GM12878 (cell line): ENCODE data around the gene ZNF768. TPM values are rescaled to one million over a fixed set of nuclear protein-coding genes. Genes with fewer than 3 reads are reported as not detected.

Experiments
- ATAC-seq: fragments of 200-7000 bp; cut with Tn5 transposase; 3 replicates; pipeline ENCODE4 v1.9.1; 2020; ENCODE audit warnings: mild to moderate bottlenecking, moderate library complexity
- BruUV-seq: library from RNA; stranded (reverse); fragments of 400-500 nt; replicated peaks from 2 replicates; lab custom pipeline; 2021; lab: Mats Ljungman, UMichigan
- CTCF ChIA-PET: fragments of 300-600 bp; sonication (Branson Sonifier 250); formaldehyde crosslinking; extraction: SDS; loops from one replicate; lab custom pipeline; 2021; ENCODE audit warnings: inconsistent platforms; lab: Yijun Ruan, JAX
- POLR2A ChIA-PET: fragments of 350-600 bp; formaldehyde crosslinking; extraction: SDS; loops from one replicate; lab custom pipeline; 2021; ENCODE audit warnings: inconsistent platforms; lab: Charles Lee
- RAD21 ChIA-PET: fragments of 300-600 bp; sonication (Branson Sonifier 250); formaldehyde crosslinking; loops from one replicate; lab custom pipeline; 2023; ENCODE audit warnings: antibody characterized with exemption; ENCODE audit not compliant: unreplicated experiment; lab: Charles Lee
- SMC1A ChIA-PET: fragments of 300-600 bp; sonication (Branson Sonifier 250); formaldehyde crosslinking; loops from one replicate; lab custom pipeline; 2023; ENCODE audit not compliant: unreplicated experiment, uncharacterized antibody; lab: Charles Lee
- DNase-seq: peaks from one replicate; pipeline ENCODE4 v3.0.0-alpha.2; 2011; ENCODE audit warnings: low read depth, low spot score
- FAIRE-seq: peaks from 3 replicates; lab custom pipeline; 2011; peaks lifted over from hg19 to GRCh38; lab: Jason Lieb, UNC
- H2AFZ ChIP-seq: 2 replicates; pipeline ENCODE4 v1.6.0; 2011; ENCODE audit warnings: low read depth, low read length, control low read depth; ENCODE audit not compliant: control insufficient read depth
- H3K27ac ChIP-seq: 2 replicates; pipeline ENCODE4 v1.5.1; 2011; ENCODE audit warnings: control low read depth; ENCODE audit not compliant: control insufficient read depth, insufficient read depth
- H3K27me3 ChIP-seq, 2 experiments: replicated peaks in 1 of 2; 2 replicates each; pipeline versions ENCODE4 v1.6.0 to v1.6.1; 2011; ENCODE audit warnings: low read length in 1 of 2; ENCODE audit not compliant: control insufficient read depth in 2 of 2, insufficient read depth in 2 of 2
- H3K36me3 ChIP-seq, 2 experiments: 2 replicates each; pipeline ENCODE4 v1.5.1; 2011; ENCODE audit warnings: low read length in 1 of 2; ENCODE audit not compliant: control insufficient read depth in 2 of 2, insufficient read depth in 2 of 2
- H3K4me1 ChIP-seq: 2 replicates; pipeline ENCODE4 v1.6.1; 2011; ENCODE audit warnings: mild to moderate bottlenecking, low read length, moderate library complexity, mixed read lengths; ENCODE audit not compliant: control insufficient read depth, insufficient read depth
- H3K4me2 ChIP-seq: 2 replicates; pipeline ENCODE4 v1.6.0; 2011; ENCODE audit warnings: control low read depth; ENCODE audit not compliant: control insufficient read depth, insufficient read depth
- H3K4me3 ChIP-seq: fragments of 200-600 bp; sonication (generic); 2 replicates; pipeline ENCODE4 v1.5.1; 2016
- H3K79me2 ChIP-seq: 2 replicates; pipeline ENCODE4 v1.6.0; 2011; ENCODE audit warnings: low read length; ENCODE audit not compliant: control insufficient read depth, insufficient read depth
- H3K9ac ChIP-seq: 2 replicates; pipeline ENCODE4 v1.8.0; 2011; ENCODE audit warnings: low read length, control low read depth, mixed read lengths; ENCODE audit not compliant: control insufficient read depth, insufficient read depth
- H3K9me3 ChIP-seq: replicated peaks from 3 replicates; pipeline ENCODE4 v1.5.1; 2011; ENCODE audit warnings: mild to moderate bottlenecking, low read length; ENCODE audit not compliant: control insufficient read depth, insufficient read depth
- H4K20me1 ChIP-seq: 2 replicates; pipeline ENCODE4 v1.6.0; 2011; ENCODE audit not compliant: control insufficient read depth, insufficient read depth
- BCL11A ChIP-seq: IDR thresholded peaks from 2 replicates; pipeline ENCODE4 v1.6.1; 2011; ENCODE audit warnings: low read depth, low read length
- CBX3 ChIP-seq: fragments of 200-600 bp; sonication (generic); IDR thresholded peaks from 2 replicates; pipeline ENCODE4 v1.6.1; 2016; ENCODE audit warnings: low read depth, borderline replicate concordance
- E4F1 ChIP-seq: fragments of 450-650 bp; IDR thresholded peaks from 2 replicates; pipeline ENCODE4 v1.6.1; 2018; ENCODE audit warnings: borderline replicate concordance, mild to moderate bottlenecking; ENCODE audit not compliant: partially characterized antibody
- EZH2 ChIP-seq: IDR thresholded peaks from 2 replicates; pipeline ENCODE4 v1.6.1; 2012; ENCODE audit warnings: low read depth, mild to moderate bottlenecking, control low read depth, inconsistent platforms, low read length, borderline replicate concordance; ENCODE audit not compliant: control insufficient read depth
- GATAD2B ChIP-seq: fragments of 450-650 bp; conservative IDR thresholded peaks from 2 replicates; pipeline ENCODE4 v1.6.1; 2017; ENCODE audit warnings: low read depth, mild to moderate bottlenecking, moderate library complexity
- HDAC2 ChIP-seq: fragments of 200-600 bp; sonication (generic); IDR thresholded peaks from 2 replicates; pipeline ENCODE4 v1.6.1; 2017
- MLLT1 ChIP-seq: fragments of 450-650 bp; IDR thresholded peaks from 2 replicates; pipeline ENCODE4 v1.6.1; 2016; ENCODE audit warnings: mild to moderate bottlenecking
- NFYA ChIP-seq: IDR thresholded peaks from 2 replicates; pipeline ENCODE4 v1.6.1; 2011; ENCODE audit warnings: low read depth, mild to moderate bottlenecking, low read length, improper control_type of control experiment, borderline replicate concordance
- NR2C2 ChIP-seq: IDR thresholded peaks from 2 replicates; pipeline ENCODE4 v1.6.1; 2011; ENCODE audit warnings: borderline replicate concordance, low read depth; ENCODE audit not compliant: control insufficient read depth, insufficient read length
- NR2F1 ChIP-seq: fragments of 450-650 bp; conservative IDR thresholded peaks from 2 replicates; pipeline ENCODE4 v1.6.1; 2017; ENCODE audit warnings: mild to moderate bottlenecking
- NRF1 ChIP-seq: conservative IDR thresholded peaks from 2 replicates; pipeline ENCODE4 v1.6.1; 2011; ENCODE audit warnings: mild to moderate bottlenecking, low read depth, low read length, improper control_type of control experiment
- POLR2A ChIP-seq: IDR thresholded peaks from 2 replicates; pipeline ENCODE4 v1.6.1; 2011; ENCODE audit warnings: low read depth, mild to moderate bottlenecking, low read length
- POLR2AphosphoS5 ChIP-seq: IDR thresholded peaks from 2 replicates; pipeline ENCODE4 v1.6.1; 2011; ENCODE audit warnings: mild to moderate bottlenecking, low read length, inconsistent platforms
- SIN3A ChIP-seq: IDR thresholded peaks from 2 replicates; pipeline ENCODE4 v1.6.1; 2012; ENCODE audit warnings: low read depth, low read length, improper control_type of control experiment
- SMC3 ChIP-seq: IDR thresholded peaks from 2 replicates; pipeline ENCODE4 v1.6.1; 2011; ENCODE audit warnings: low read length, improper control_type of control experiment, borderline replicate concordance
- ZNF217 ChIP-seq: fragments of 450-650 bp; IDR thresholded peaks from 2 replicates; pipeline ENCODE4 v1.6.1; 2017; ENCODE audit warnings: antibody characterized with exemption, mild to moderate bottlenecking
- ZNF384 ChIP-seq: IDR thresholded peaks from 2 replicates; pipeline ENCODE4 v1.6.1; 2012; ENCODE audit warnings: low read depth, mild to moderate bottlenecking, low read length, improper control_type of control experiment, borderline replicate concordance
- ZNF622 ChIP-seq: fragments of 450-650 bp; IDR thresholded peaks from 2 replicates; pipeline ENCODE4 v1.6.1; 2017; ENCODE audit warnings: mild to moderate bottlenecking, inconsistent platforms
- WGBS: methylation state at CpG from one replicate; pipeline ENCODE4 v1.1.6; 2016; ENCODE audit warnings: low lambda C conversion rate; ENCODE audit not compliant: insufficient replicate concordance, insufficient coverage; ENCODE audit errors: missing lambda C conversion rate; 5-methylcytosine and 5-hydroxymethylcytosine counted together
- in situ Hi-C: fragments of 300-500 bp; cut with MboI; formaldehyde crosslinking; loops from 9 replicates; pipeline ENCODE4 v1.14.3; 2018; ENCODE audit warnings: mixed read lengths
- intact Hi-C: fragments of 100-400 bp; cut with micrococcal nuclease; formaldehyde crosslinking; loops from one replicate; pipeline ENCODE4 v1.14.2; 2022; ENCODE audit not compliant: unreplicated experiment
- polyA plus RNA-seq, 11 experiments: library from polyadenylated mRNA; depleted of rRNA in 4 of 11; unstranded in 6 of 11; stranded (reverse) in 5 of 11; fragments of >200 nt; fragmentation: Nextera tagmentation in 4 of 11; fragmentation: Illumina TruSeq in 1 of 11; extraction: Ambion mirVana in 4 of 11; extraction: Trizol in 1 of 11; gene quantifications; 1 replicate in 1 of 11; 2 replicates in 10 of 11; pipeline versions ENCODE4 v1.2.1 to v1.2.3, GENCODE V29; 2011 to 2016; ENCODE audit warnings: inconsistent platforms in 2 of 11, missing spikeins in 2 of 11, low read depth in 1 of 11
- total RNA-seq, 4 experiments: library from RNA; depleted of rRNA in 3 of 4; stranded (reverse); fragments of >200 nt in 3 of 4; fragmentation: Illumina TruSeq in 1 of 4; extraction: Trizol in 1 of 4; gene quantifications; 2 replicates each; pipeline versions ENCODE4 v1.2.1 to v1.2.3, GENCODE V29; 2013 to 2021

Gene ZNF768
- total and polyA plus RNA-seq, 10 of the 15 experiments (the other 5 are each of a cell fraction or from before 2014, with no cell fraction given): 0.05 to 23.1 (median 9.1) TPM

GRCh38 chr16:30528799-30529457, 2.6 kb upstream of the ZNF768 start:
- WGBS: 95% methylated on average over 4 of the region's 4 CpGs
- H3K27me3 ChIP-seq: no peaks in the 10 kb centered on the region
- H3K79me2 ChIP-seq: peaks cover 7% of the 10 kb centered on the region
- H3K9ac ChIP-seq: no peak overlapping the region
- CTCF ChIA-PET: interaction anchor here (0.7 to 2.6 kb wide), 7 partner anchors 8 to 99 kb away, joined by 3 to 24 read pairs (median 4); partner anchors contain the start of genes DCTPP1 and ZNF764
- DNase-seq: no peak
- RAD21 ChIA-PET: interaction anchor here (0.8 to 1.9 kb wide), 4 partner anchors 29 to 99 kb away, joined by 3 to 7 read pairs (median 5); partner anchors contain the start of genes DCTPP1 and ZNF764
- SMC1A ChIA-PET: interaction anchor here (0.8 to 2.0 kb wide), 5 partner anchors 71 to 99 kb away, joined by 3 to 10 read pairs (median 7); partner anchors contain the start of gene DCTPP1
- BruUV-seq: no TSS peak
- POLR2A ChIA-PET: interaction anchor here (0.6 to 5.6 kb wide), 7 partner anchors 20 to 89 kb away, joined by 3 to 36 read pairs (median 6); no protein-coding TSS in a partner anchor
- in situ Hi-C loops: no loop called here
- peaks cover 15% of the 10 kb centered on the region for H3K4me1 ChIP-seq
- H3K36me3 ChIP-seq: peaks cover 2 to 3% of the 10 kb centered on the region in 2 experiments; a peak in 1 of 4 replicates
- no peaks in the 10 kb centered on the region for H3K9me3 ChIP-seq
- intact Hi-C loops: no loop called here
- H3K4me2 ChIP-seq: no peak overlapping the region
- FAIRE-seq: no peak
- no peak overlapping the region for H3K27ac ChIP-seq
- no peak for TF ChIP-seq POLR2AphosphoS5
- no peak for TF ChIP-seq NR2C2
- TF ChIP-seq GATAD2B: no peak
- no peak for TF ChIP-seq SIN3A
- no peak for TF ChIP-seq NRF1
- no peak for TF ChIP-seq ZNF622
- no peak for TF ChIP-seq NR2F1
- TF ChIP-seq E4F1: no peak
- no peak for TF ChIP-seq ZNF217
- no peak for TF ChIP-seq EZH2
- no peak for TF ChIP-seq ZNF384
- TF ChIP-seq SMC3: no peak
- no peak for TF ChIP-seq POLR2A
- no peak for TF ChIP-seq HDAC2
- no peak for TF ChIP-seq BCL11A
- TF ChIP-seq MLLT1: no peak
- no peak for TF ChIP-seq CBX3
- TF ChIP-seq NFYA: no peak
- no peak overlapping the region for H2AFZ ChIP-seq
- ATAC-seq: no peak
- H4K20me1 ChIP-seq: no peaks in the 10 kb centered on the region
- no peak overlapping the region for H3K4me3 ChIP-seq
